OCI-LY1 (cell line): ENCODE results near the gene ZFHX3.

Source experiments
- H2AFZ ChIP-seq: fragments of 200-600 bp; sonication (generic), shearing (Covaris generic); 2 replicates; pipeline ENCODE4 v1.6.0; 2014; ENCODE audit warnings: antibody characterized with exemption, mild to moderate bottlenecking, low read length
- H3F3A ChIP-seq: fragments of 200-600 bp; sonication (generic), shearing (Covaris generic); 2 replicates; pipeline ENCODE4 v1.6.0; 2014; ENCODE audit warnings: mild to moderate bottlenecking, antibody characterized with exemption, low read length, moderate library complexity; ENCODE audit not compliant: insufficient read depth
- H3K27ac ChIP-seq: fragments of 200-600 bp; sonication (generic); 2 replicates; pipeline ENCODE4 v1.5.1; 2014; ENCODE audit warnings: low read length, mixed run types, mild to moderate bottlenecking, low read depth; ENCODE audit not compliant: poor library complexity, severe bottlenecking
- H3K27me3 ChIP-seq: fragments of 200-600 bp; sonication (generic); 2 replicates; pipeline ENCODE4 v1.6.0; 2014; ENCODE audit warnings: antibody characterized with exemption, mild to moderate bottlenecking, low read length, moderate library complexity; ENCODE audit not compliant: insufficient read depth
- H3K36me3 ChIP-seq: fragments of 200-600 bp; sonication (generic); 2 replicates; pipeline ENCODE4 v1.6.1; 2014; ENCODE audit warnings: mild to moderate bottlenecking, antibody characterized with exemption, low read length, moderate library complexity, mixed read lengths; ENCODE audit not compliant: insufficient read depth
- H3K4me1 ChIP-seq: fragments of 200-600 bp; sonication (generic); 2 replicates; pipeline ENCODE4 v1.5.1; 2014; ENCODE audit warnings: mild to moderate bottlenecking, low read length, moderate library complexity; ENCODE audit not compliant: insufficient read depth, severe bottlenecking
- H3K4me2 ChIP-seq: fragments of 200-600 bp; sonication (generic), shearing (Covaris generic); 2 replicates; pipeline ENCODE4 v1.6.1; 2014; ENCODE audit warnings: low read length
- H3K4me3 ChIP-seq: fragments of 200-600 bp; sonication (generic); 2 replicates; pipeline ENCODE4 v1.5.1; 2014; ENCODE audit warnings: low read length, low read depth, mild to moderate bottlenecking, mixed read lengths; ENCODE audit not compliant: poor library complexity, severe bottlenecking
- H3K79me2 ChIP-seq: fragments of 200-600 bp; shearing (Covaris generic); 2 replicates; pipeline ENCODE4 v1.6.1; 2016; ENCODE audit warnings: mixed run types, low read length, mixed read lengths; ENCODE audit not compliant: insufficient read depth
- H3K9ac ChIP-seq: fragments of 200-600 bp; sonication (generic), shearing (Covaris generic); 2 replicates; pipeline ENCODE4 v1.6.1; 2014; ENCODE audit warnings: mild to moderate bottlenecking, low read length, mixed read lengths
- H3K9me2 ChIP-seq: fragments of 200-600 bp; sonication (generic), shearing (Covaris generic); 2 replicates; pipeline ENCODE4 v1.6.1; 2014; ENCODE audit warnings: low read depth, mild to moderate bottlenecking, low read length, mixed read lengths
- H3K9me3 ChIP-seq: fragments of 200-600 bp; shearing (Covaris generic); 2 replicates; pipeline ENCODE4 v1.6.1; 2014; ENCODE audit warnings: low read length, mixed read lengths
- H4K20me1 ChIP-seq: fragments of 200-600 bp; sonication (generic), shearing (Covaris generic); 2 replicates; pipeline ENCODE4 v1.6.0; 2016; ENCODE audit warnings: mild to moderate bottlenecking, low read length; ENCODE audit not compliant: insufficient read depth
- CTCF ChIP-seq: fragments of 200-600 bp; sonication (generic), shearing (Covaris generic); IDR thresholded peaks from 2 replicates; pipeline ENCODE4 v1.5.1; 2017; ENCODE audit warnings: mild to moderate bottlenecking, antibody characterized with exemption, low read length, moderate library complexity, mixed read lengths
- EZH2 ChIP-seq: fragments of 200-600 bp; sonication (generic), shearing (Covaris generic); IDR thresholded peaks from 2 replicates; pipeline ENCODE4 v1.8.0; 2017; ENCODE audit warnings: borderline replicate concordance, mixed run types, mild to moderate bottlenecking, antibody characterized with exemption, low read length, moderate library complexity, mixed read lengths

ZFHX3 gene

GRCh38 chr16:73025151-73025855, 22.6 kb downstream of the ZFHX3 start:
- H3K27me3 ChIP-seq: no peaks in the 10 kb centered on the region
- no peak overlapping the region for H3K4me2 ChIP-seq
- no peaks in the 10 kb centered on the region for H4K20me1 ChIP-seq
- no peaks in the 10 kb centered on the region for H3K9me3 ChIP-seq
- H2AFZ ChIP-seq: no peak overlapping the region
- H3K79me2 ChIP-seq: no peaks in the 10 kb centered on the region
- no peak overlapping the region for H3K4me3 ChIP-seq
- no peaks in the 10 kb centered on the region for H3K9me2 ChIP-seq
- TF ChIP-seq EZH2 (no peak), CTCF (no peak)
- H3K4me1 ChIP-seq: no peaks in the 10 kb centered on the region
- H3K9ac ChIP-seq: no peak overlapping the region
- H3K36me3 ChIP-seq: no peaks in the 10 kb centered on the region
- H3F3A ChIP-seq: no peaks in the 10 kb centered on the region
- H3K27ac ChIP-seq: no peak overlapping the region

GRCh38 chr16:73024571-73025105, 23.3 kb downstream of the ZFHX3 start:
- H3K9me2 ChIP-seq: no peaks in the 10 kb centered on the region
- no peak overlapping the region for H2AFZ ChIP-seq
- no peak overlapping the region for H3K4me2 ChIP-seq
- H3K9ac ChIP-seq: no peak overlapping the region
- no peaks in the 10 kb centered on the region for H3K9me3 ChIP-seq
- H4K20me1 ChIP-seq: no peaks in the 10 kb centered on the region
- H3F3A ChIP-seq: no peaks in the 10 kb centered on the region
- TF ChIP-seq CTCF (no peak), EZH2 (no peak)
- H3K4me3 ChIP-seq: no peak overlapping the region
- no peaks in the 10 kb centered on the region for H3K27me3 ChIP-seq
- no peaks in the 10 kb centered on the region for H3K36me3 ChIP-seq
- H3K79me2 ChIP-seq: no peaks in the 10 kb centered on the region
- H3K27ac ChIP-seq: no peak overlapping the region
- no peaks in the 10 kb centered on the region for H3K4me1 ChIP-seq

GRCh38 chr16:73023752-73024570, 24.0 kb downstream of the ZFHX3 start:
- Histone ChIP-seq H3K79me2 (no peaks in the 10 kb centered on the region), H2AFZ (no peak overlapping the region), H3K27ac (no peak overlapping the region), H3F3A (no peaks in the 10 kb centered on the region), H3K36me3 (no peaks in the 10 kb centered on the region), H3K9me3 (no peaks in the 10 kb centered on the region), H4K20me1 (no peaks in the 10 kb centered on the region), H3K9me2 (no peaks in the 10 kb centered on the region), H3K27me3 (no peaks in the 10 kb centered on the region), H3K4me3 (no peak overlapping the region), H3K4me2 (no peak overlapping the region), H3K4me1 (no peaks in the 10 kb centered on the region), H3K9ac (no peak overlapping the region)
- no peak for TF ChIP-seq CTCF
- TF ChIP-seq EZH2: no peak
